NCI-H2107 treated with DMSO at 0.1 percent for 48 hours (cell line): ENCODE results near the gene CFAP46.
"Not testable (repeated sequence)": the region's sequence is repeated elsewhere in the genome, so short reads cannot be mapped to it uniquely, and the experiment has no call there.

Experiments used
- DNase-seq: peaks from one replicate; lab custom pipeline; 2025; ENCODE audit not compliant: unreplicated experiment; lab: John Stamatoyannopoulos, UW

CFAP46 gene

DNA sequence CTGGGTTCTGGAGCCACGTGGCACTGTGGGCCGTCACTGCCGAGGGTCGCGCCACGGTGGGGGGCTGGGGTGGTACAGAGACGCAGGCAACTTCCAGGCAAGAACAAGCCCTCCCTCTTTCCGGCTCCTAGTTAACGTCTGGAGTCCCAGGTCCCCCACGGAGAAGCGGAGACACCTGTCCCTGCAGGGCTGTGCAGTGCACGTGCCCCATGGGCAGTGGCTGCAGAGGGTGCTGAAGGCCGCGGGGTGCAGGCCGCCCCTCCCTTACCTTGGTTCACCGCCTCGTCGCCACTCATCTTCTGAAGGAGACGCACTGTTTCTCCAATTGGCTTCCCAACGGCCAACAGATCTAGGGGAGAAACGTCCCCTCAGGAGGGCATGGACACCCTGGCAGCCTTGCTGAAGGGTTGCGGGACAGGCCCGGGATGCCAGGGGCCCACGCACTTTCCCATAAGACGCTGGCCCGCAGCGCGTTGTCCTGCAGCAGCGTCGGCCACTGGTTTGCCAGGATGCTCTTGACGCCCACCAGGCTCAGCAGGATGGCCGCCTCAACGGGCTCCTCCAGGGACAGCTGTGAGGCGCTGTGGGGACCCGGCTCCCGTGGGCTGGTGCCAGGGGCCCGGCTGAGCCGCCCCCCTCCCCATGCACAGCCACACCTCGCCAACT is 132.1 kb downstream of the CFAP46 start:
- DNase-seq = no peak

DNA sequence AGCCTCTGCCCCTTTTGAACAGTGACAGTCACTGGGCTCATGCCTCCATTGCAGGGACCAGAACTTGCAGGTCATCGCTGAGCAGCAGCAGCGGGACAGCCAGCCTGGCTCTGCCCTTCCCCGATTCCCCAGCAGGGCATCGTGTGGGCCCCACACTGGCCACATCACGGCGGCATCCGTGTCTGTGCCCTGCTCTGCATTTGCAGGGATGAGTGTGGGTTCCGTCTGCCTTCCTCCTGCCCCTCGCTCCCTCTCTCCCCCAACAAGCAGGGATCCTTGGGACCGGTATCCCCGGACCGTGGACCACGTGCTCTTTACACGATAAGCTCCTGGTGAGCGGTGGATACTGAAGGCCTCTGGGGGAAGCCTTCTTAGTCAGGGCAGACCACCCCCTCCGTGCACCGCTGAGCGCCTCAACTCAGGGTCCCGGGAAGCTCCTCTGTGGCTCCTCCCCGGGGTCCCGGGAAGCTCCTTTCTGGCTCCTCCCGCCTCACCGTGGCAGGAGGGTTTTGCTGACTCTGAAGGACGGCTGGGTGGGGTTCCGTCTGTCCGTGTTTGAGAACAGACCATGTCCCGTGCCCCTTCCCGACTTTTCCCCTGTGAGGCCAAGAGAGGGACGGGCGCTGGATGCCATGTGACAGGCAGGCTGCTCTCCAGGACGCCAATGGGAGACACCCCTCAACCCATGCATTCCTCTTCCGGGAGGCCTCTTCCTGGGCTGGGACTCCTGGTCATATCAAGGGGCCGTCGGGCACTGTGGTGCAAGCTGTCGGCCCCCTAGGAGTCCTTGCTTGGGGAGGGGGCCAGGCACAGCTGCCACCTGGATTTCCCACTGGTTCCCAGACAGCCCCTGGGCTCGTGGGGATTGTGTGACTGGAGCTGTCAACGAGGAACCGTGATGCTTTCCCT is 132.9 kb downstream of the CFAP46 start:
- no peak for DNase-seq

DNA sequence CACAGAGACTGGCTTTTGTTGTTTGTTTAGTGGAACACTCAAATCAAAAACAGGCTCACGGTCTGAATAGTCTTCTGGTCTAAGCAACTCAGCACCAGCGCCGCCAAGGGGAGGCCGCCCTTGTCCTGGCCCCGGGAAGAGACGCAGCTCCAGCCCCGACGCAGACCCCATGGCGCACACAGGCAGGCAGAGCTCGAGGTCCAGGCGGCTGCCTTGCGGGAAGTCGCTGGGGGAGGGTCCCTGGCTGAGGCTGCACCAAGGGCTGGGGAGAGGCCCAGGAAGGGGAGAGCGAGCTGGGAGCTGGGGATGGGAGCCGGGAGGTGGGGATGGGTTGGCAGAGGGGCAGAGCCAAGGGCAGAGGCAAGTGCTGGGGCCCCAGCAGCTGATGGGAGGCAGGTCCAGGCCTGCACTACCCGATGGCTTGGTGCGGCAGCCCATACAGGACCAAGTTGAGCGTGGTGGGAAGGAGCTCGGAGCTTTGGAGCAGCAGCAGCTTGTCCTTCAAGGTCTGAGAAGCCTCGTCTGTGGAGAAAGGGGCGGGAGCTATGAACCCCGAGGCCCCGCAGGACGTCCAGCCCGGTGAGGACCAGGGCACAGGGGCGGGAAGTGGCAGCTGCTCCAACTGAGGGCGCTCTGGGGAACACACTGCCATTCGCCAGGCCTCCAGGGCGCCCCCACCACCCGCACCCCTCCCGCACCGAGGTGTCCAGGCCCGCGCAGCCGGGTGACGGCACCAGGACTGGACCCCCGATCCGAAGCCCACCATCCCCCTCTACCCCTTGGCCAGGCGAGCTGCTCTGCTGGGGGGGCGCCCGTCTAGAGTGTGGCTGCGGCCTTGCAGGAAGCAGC is 133.8 kb downstream of the CFAP46 start:
- DNase-seq = no peak

DNA sequence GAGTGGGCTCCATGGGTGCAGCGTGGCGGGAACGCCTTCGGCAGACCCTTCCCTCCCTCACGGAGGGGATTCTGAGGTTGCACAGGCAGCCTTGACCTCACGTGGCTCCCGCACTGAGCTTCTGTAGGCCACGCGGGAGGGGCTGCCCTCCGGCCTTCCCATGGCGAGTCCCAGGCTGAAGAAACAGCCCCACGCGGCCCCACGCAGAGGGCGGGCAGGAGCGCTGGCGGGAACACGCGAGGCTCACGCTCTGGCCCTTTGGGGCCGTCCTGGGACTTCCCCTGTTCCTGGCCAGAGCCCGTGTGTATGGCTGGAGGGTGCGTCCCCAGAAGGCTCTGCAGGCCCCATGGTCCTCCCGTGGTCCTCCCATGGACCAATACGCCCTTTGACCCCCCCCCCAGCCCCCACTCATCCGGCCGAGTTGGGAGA is 134.7 kb downstream of the CFAP46 start:
- DNase-seq = no peak

DNA sequence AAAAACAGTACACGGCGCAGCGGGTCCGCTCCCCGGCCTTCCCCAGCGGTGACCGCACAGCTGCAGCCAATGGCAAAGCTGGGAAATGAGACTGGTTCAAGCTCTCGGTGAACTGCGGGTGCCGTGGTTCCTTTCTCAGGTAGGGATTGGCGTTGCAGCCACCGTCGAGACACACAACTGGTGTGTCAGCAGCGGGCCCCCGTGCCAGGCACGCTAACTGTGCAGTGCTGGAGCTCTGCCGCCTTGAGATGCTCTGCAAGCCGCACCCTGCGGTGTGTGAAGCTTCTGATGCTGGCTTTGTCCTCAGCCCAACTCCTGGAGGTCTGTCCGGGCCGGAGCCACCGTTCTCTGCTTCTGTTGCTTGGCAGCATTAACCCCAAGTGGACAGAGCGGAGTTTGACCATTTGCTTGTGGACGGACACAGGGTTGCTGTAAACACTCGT is 135.8 kb downstream of the CFAP46 start:
- no peak for DNase-seq

DNA sequence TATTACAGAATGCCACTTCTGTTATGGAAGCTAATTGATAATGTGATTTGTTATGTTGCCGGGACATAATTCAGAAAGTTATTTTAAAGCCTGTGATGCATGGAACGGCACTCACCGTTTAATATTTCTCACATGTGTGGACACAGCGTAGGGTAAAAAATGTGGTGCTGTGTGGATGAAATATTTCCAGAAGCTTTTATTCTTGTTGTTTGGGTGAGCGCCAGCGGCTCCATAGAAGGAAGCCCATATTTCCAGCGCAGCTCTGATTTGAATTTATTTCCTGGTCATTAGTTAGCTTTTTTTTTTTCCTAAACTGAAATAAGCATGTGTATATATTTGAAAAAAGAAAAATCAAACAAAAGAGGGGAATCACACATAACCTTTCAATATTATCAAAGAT is 136.3 kb downstream of the CFAP46 start:
- DNase-seq = no peak

DNA sequence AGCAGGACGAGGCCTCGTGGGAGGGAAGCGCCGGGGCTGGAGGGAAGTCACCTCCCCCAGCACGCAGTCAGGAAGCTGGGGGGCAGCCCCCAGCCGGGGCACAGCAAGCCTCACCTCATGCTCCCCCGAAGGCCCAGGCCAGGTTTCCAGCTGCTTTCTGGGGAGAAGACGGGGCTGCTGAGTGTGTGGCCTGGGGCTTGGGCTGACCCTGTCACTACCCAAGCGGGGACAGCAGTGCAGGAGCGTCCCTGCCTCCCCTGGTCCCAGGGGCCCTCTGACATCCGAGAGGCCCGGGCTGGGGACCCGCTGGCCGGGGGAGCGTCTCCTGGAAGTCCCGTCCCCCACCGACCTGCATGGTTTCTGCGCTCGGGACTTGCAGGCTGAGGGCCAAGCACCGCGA is 136.8 kb downstream of the CFAP46 start:
- DNase-seq = no peak

DNA sequence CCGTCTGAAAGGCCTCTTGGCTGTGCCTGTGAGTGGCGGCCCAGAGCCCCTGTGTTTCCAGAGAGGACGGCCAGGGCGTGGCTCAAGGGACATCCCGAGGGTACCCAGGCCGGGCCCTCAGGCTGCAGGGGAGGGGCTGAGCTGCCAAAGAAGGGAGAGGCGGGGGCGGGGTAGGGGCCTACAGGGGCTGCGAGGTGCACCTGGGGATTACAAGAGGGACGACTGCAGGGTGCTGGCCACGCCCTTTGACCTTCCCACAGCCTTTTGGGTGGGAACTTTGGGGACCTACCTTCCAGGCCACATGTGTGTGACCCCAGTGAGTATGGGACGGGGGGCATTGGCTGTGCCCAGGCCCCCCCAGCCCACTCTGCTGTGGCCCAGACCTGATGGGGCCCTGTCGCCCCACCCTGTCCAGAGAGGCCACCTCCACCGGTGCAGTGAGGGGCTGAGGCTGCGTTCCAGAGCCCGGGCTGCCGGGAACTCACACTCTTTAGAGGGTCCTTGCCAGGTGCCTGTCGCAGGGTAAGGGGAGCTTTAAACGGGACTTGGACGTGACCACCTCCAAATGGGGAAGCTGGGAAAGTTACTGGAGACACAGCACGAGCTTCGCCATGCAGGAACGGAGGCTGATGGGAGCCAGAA is 137.5 kb downstream of the CFAP46 start:
- no peak for DNase-seq

DNA sequence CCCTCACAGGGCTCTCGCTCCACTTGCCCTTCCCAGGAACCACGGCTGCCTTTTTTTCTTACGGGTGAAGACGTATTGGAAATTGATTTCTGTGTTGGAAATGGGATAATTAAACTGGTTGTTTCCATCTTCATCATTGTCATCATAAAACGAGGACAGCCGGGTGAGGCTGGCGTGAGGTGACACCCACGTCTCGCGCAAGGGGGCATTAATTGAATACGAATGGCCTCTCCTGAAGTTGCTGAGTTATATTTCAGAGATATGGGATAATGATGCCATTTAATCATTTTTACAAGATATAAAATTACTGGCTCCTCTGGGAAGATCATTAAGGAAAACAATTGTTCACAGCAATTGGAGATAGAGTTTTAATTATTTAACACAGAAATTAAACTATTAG is 138.1 kb downstream of the CFAP46 start:
- DNase-seq = no peak

DNA sequence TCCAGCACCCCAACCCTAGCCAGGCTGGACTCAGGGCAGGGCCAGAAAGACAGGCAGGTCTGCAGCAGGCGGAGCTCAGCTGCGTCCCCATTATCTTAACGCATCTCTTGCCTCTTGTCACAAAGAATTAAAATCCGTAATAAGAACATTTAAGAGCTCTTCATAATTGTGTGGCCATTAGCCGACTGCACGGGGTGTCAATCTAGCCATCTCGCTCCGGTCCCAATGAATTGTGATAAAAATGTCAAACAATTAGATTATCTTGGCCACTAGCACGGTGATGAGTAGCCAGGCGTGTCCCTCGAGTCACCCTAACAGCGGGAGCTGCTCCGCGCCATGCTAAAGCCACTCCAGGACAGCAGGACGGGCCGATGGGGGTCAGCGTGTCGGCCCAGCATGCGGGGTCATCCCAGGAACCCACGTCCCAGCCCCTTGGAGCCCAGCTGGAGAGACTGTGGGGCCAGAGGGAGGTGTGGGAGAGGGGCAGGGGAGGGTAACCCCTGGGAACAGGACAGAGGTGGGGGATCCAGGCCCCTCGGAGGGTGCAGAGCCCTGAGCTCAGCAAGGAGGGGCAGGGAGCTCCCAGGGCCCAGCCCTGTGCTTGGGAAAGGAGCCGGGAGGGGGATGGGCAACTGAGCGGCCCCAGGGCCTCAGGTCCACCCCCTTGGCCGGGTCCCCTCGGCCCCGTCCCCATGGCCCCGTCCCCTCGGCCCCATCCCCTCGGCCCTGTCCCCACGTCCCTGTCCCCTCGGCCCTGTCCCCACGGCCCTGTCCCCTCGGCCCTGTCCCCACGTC is 138.8 kb downstream of the CFAP46 start:
- no peak for DNase-seq

DNA sequence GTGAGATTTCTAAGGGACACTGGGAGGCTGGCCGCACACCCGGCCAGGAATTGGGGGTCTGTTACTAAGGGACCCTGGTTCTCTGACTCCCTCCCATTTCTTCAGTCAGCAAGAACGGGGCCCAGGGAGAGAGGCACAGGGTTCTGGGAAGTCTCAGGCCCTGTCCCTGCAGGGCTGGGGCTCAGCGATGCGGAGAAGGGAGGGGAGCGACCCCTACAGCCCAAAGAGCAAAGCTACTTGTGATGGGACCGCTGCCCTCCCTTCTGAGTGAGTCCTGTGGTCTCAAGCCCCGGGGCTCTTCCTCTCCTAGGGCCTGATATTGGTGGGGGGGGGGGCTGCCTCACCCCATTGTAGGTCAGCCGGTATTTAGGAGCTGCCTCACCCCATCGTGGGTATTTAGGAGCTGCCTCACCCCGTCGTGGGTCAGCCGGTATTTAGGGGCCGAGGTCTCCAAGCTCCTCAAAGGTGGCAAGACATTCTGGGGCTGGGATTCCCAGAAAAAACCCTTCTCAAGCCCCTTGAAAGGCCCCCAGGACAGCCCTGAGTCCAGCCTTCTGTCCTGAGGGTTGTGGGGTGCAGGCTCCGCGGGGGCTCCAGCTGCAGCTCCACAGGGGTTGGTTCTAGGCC is 139.6 kb downstream of the CFAP46 start:
- no peak for DNase-seq

DNA sequence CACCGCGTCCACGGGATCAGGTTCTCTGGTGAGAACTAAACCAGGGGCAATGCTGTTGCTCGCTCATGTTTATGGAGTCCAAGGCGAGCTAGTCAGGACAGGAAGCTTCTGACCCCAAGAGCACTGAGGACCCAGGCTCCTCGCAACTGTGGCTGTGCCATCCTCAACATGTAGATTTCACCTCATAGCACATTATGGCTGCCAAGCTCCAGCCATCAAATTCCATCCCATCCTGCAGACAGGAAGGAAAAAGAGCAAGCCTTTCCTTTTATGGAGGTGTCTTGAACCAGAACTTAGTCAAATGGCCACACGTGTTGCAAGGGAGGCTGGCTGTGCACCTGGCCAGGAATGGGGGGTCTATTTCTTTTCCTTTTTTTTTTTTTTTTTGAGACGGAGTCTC is 140.3 kb downstream of the CFAP46 start:
- DNase-seq = no peak

DNA sequence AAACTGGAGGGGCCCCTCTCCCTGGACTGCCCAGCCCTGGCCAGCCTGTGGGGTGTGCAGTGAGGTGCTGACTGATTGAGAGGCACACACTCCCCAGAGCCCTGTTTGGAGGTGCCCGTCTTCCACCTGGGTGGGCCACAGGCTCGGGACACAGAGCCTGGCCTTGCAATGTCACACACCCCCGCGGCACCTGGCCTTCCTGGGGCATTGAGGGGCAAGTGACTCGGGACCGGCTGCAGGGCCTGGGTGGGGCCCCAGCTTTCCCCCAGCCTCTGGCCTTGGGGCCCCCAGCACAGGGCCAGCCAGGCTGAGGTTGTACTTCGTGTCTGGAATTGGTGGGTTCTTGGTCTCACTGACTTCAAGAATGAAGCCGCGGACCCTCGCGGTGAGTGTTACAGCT is 142.5 kb downstream of the CFAP46 start:
- no peak for DNase-seq

DNA sequence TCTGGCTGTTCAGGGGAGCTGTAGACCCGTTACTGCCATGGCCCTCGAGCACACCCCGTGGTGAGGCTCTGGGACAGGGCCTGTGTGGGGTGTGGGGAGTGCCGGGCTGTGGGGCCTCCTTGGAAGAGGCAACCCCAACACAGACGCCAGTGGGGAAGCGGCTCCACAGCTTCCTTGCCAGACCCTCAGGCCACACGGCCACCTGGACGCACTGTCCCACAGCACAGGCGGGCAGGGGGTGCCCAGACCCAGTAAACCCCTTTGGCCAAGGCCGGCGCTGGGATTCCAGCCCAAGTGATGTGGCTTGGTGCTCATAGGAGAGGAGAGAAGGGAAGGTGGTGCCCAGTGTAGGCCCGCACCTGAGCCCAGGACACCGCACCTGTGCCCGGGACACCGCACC is 143.5 kb downstream of the CFAP46 start:
- DNase-seq = no peak

DNA sequence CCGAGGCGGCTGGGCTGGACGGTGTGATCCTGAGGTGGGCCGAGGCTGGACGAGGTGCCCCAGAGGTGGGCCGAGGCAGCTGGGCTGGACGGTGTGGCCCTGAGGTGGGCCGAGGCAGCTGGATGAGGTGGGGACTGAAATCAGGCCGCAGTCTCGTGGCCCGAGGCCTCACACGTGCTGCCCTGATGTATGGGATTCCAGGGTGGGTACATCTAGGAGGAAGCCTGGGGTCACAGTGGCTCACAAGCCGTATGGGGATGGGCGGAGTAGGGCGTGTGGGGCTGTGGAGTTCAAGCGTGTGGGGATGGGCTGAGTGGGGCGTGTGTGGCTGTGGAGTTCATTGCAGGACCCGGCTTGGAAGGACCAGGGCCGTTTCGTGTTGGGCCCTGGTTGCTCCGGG is 144.0 kb downstream of the CFAP46 start:
- DNase-seq = no peak

DNA sequence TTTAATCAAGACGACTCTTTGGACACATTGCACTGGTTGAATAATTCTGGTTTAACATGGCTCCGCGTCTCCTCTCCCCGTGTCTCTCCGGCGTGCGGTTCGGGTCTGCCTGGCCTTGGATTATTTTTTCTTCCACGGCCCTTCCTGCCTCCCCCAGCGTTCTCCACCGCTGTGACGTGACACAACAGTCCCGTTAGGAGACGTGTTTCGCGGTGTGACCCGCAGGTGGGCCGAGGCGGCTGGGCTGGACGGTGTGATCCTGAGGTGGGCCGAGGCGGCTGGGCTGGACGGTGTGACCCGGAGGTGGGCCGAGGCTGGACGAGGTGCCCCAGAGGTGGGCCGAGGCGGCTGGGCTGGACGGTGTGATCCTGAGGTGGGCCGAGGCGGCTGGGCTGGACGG is 144.4 kb downstream of the CFAP46 start:
- not testable (repeated sequence) for DNase-seq

DNA sequence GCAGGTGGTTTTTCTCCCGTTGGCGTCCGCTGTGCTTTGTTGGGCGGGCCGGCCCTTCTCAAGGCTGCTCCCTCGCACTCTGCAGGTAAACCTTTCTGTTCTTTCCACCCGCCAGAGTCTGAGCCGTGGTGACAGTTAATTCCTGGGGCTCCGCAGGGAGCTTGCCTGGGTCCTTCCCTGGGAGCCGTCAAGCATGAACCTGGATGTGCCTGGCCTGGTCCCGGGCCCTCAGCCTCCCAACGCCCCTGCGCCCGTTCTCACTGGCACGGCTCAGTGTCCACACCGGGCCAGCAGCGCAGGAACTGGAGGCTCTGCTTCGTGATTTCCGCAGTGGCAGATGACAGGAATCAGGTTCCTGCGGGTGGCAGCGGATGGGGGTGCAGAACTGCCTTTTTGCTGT is 145.5 kb downstream of the CFAP46 start:
- DNase-seq = peak; percentile 4

DNA sequence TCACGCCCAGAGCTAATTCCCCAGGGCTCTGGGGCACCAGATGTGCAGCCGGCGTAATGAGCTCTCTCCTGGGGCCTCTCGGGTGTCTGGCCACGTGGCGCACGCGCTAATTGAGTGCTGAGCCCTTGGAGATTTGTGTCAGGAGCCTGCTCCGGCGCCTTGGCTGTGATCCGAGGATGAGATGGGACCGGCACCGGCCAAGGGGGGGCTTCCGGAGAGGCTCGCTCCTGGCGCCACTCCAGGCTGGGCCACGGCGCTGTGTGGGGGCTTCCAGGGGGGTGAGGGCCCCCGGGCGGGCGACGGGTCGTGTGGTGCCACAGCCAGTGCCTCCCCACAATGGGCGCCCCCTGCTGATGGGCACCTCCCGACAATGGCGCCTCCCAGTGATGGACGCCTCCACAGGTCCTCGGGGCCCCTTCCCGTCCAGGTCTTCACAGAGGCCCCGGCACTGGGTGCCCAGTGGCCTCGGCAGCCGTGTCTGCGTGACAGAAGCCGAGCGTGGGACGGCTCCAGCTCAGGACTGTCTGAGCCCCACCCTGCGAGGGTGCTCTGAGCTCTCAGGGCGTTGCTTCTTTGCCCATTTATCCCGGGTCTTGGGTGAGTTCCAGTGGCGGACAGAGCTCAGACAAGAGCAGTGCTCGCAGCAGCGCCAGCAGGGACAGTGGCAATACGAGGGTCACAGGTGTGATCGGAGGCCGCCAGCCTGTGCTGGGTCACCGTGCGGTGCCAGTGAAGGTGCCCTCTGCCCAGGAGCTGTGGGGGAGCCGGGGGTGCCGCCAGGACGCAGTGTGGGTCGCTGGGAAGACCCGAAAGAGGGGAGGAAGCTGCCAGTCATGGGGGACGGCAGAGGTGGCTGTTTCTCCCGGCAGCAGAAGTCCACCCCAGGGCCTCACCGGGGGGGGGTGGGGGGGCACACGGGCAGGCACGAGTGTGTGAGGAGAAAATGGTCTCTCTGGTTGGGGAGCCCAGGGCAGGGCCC is 148.2 kb downstream of the CFAP46 start:
- peak; percentile 76 for DNase-seq

DNA sequence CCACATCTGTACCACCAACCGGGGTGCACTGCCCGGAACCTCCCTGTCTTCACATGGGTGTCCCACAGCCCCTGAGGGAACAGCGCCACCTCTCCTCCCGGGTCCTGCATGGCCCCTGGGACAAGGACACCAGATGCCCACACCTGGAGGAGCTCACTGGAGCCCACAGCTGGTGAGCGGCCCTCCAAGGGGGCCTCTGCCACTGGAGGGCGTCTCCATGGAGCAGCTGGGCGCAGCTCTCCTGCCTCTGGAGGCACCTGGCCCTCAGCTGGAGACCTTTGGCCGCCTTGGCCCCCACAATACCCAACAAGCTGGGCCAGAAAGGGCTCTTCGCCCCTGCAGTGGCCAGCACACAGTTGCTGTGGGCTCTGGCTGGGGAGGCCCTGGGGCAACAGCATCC is 149.2 kb downstream of the CFAP46 start:
- DNase-seq = no peak
